ENCODE data around the gene SHISA9.

SHISA9 gene

DNA sequence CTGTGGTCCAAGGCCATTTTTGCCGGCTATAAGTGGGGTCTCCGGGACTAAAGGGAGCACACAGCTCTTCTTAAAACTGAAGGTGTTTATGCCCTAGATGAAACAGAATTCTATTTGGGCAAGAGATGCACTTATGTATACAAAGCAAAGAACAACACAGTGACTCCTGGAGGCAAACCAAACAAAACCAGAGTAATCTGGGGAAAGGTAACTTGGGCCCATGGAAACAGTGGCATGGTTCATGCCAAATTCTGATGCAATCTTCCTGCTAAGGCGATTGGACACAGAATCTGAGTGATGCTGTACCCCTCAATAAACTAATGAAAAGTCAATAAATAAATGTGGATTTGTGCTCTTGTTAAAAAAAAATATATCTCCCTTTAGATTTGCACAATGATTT lies 20.2 kb upstream of the SHISA9 start:
- Histone ChIP-seq H3K9ac (ENCODE audit: insufficient read length, low read depth) (no peak overlapping the region), H3K4me1 (ENCODE audit: insufficient read depth, insufficient read length) (no peaks in the 10 kb centered on the region), H3K36me3 (ENCODE audit: insufficient read depth, insufficient read length, low read length) (no peaks in the 10 kb centered on the region), H3K4me3 (ENCODE audit: insufficient read length, low read depth) (no peak overlapping the region), H3K9me3 (ENCODE audit: insufficient read depth, low read length) (no peaks in the 10 kb centered on the region), H3K27me3 (ENCODE audit: insufficient read depth, insufficient read length) (no peaks in the 10 kb centered on the region)
- TF ChIP-seq SUZ12 (IDR thresholded peaks at IDR 0.05; ENCODE audit: extremely low read depth, insufficient read depth, insufficient read length) (no peak), ZNF274 (IDR thresholded peaks at IDR 0.05; ENCODE audit: low read depth, low read length) (no peak), YY1 (IDR thresholded peaks at IDR 0.05; ENCODE audit: insufficient read depth, insufficient read length) (no peak)
- DNase-seq (ENCODE audit: low read depth, low spot score): no peak

DNA sequence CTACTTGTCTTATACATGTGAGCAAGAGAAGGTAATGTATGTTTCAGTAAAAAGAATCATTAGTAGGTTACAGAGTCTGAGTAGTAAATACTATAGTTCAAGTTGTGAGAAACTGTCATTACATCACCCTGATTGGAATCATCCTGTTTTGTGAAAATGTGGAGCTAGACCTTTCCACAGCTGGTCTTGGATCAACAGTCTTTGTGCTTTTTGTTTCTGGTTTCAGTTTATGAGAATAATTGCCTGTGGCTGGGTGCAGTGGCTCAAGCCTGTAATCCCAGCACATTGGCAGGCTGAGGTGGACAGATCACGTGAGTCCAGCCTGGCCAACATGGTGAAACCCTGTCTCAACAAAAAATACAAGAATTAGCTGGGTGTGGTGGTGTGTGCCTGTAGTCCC lies 19.7 kb upstream of the SHISA9 start:
- no peaks in the 10 kb centered on the region for H3K27me3 ChIP-seq (ENCODE audit: insufficient read depth, insufficient read length)
- H3K4me1 ChIP-seq (ENCODE audit: insufficient read depth, insufficient read length): no peaks in the 10 kb centered on the region
- H3K9ac ChIP-seq (ENCODE audit: insufficient read length, low read depth): no peak overlapping the region
- TF ChIP-seq ZNF274 (IDR thresholded peaks at IDR 0.05; ENCODE audit: low read depth, low read length) (no peak), YY1 (IDR thresholded peaks at IDR 0.05; ENCODE audit: insufficient read depth, insufficient read length) (no peak), SUZ12 (IDR thresholded peaks at IDR 0.05; ENCODE audit: extremely low read depth, insufficient read depth, insufficient read length) (no peak)
- DNase-seq (ENCODE audit: low read depth, low spot score): no peak
- H3K36me3 ChIP-seq (ENCODE audit: insufficient read depth, insufficient read length, low read length): no peaks in the 10 kb centered on the region
- no peaks in the 10 kb centered on the region for H3K9me3 ChIP-seq (ENCODE audit: insufficient read depth, low read length)
- H3K4me3 ChIP-seq (ENCODE audit: insufficient read length, low read depth): no peak overlapping the region

DNA sequence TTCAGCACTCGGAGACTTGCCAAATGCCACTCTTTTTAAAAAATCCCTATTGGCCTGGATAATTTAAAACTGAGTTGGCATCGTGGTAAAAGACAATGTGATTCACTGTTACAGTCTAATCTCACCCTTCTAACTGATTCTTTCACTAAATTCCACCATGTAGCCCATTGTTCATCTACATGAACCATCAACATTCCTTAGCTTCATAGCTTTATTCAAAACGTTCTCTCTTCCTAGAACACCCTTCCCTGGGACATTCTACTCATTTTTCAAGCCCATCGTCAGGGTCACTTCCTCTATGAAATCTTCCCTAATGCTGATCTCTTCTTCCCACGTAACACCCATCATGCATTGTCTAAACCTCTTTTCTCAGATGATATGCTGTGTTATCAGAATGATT lies 15.7 kb upstream of the SHISA9 start:
- Histone ChIP-seq H3K4me1 (ENCODE audit: insufficient read depth, insufficient read length) (no peaks in the 10 kb centered on the region), H3K36me3 (ENCODE audit: insufficient read depth, insufficient read length, low read length) (no peaks in the 10 kb centered on the region), H3K9me3 (ENCODE audit: insufficient read depth, low read length) (no peaks in the 10 kb centered on the region), H3K9ac (ENCODE audit: insufficient read length, low read depth) (no peak overlapping the region), H3K27me3 (ENCODE audit: insufficient read depth, insufficient read length) (no peaks in the 10 kb centered on the region), H3K4me3 (ENCODE audit: insufficient read length, low read depth) (no peak overlapping the region)
- no peak for DNase-seq (ENCODE audit: low read depth, low spot score)
- no peak for TF ChIP-seq SUZ12 (IDR thresholded peaks at IDR 0.05; ENCODE audit: extremely low read depth, insufficient read depth, insufficient read length)
- no peak for TF ChIP-seq YY1 (IDR thresholded peaks at IDR 0.05; ENCODE audit: insufficient read depth, insufficient read length)
- no peak for TF ChIP-seq ZNF274 (IDR thresholded peaks at IDR 0.05; ENCODE audit: low read depth, low read length)

DNA sequence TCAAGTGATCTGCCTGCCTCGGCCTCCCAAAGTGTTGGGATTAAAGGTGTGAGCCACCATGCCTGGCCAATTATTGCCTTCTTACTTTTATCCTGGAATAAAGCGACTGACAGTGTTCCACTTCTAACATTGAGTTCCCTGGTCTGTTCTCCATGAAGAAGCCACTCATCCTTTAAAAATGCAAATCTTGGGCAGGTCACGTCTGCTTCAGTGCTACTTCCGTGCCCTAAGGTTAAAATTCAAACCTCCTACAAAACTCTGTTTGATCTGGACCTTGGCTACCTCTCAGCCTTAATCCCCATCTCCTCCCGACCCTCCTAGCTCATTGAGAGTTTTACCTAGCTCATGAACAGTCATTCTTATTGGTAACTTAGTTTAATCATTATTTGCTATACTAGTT lies 9.6 kb upstream of the SHISA9 start:
- H3K9me3 ChIP-seq (ENCODE audit: insufficient read depth, low read length): no peaks in the 10 kb centered on the region
- no peaks in the 10 kb centered on the region for H3K4me1 ChIP-seq (ENCODE audit: insufficient read depth, insufficient read length)
- no peak for TF ChIP-seq YY1 (IDR thresholded peaks at IDR 0.05; ENCODE audit: insufficient read depth, insufficient read length)
- no peak for TF ChIP-seq ZNF274 (IDR thresholded peaks at IDR 0.05; ENCODE audit: low read depth, low read length)
- no peak for TF ChIP-seq SUZ12 (IDR thresholded peaks at IDR 0.05; ENCODE audit: extremely low read depth, insufficient read depth, insufficient read length)
- no peak overlapping the region for H3K9ac ChIP-seq (ENCODE audit: insufficient read length, low read depth)
- H3K4me3 ChIP-seq (ENCODE audit: insufficient read length, low read depth): no peak overlapping the region
- no peak for DNase-seq (ENCODE audit: low read depth, low spot score)
- H3K36me3 ChIP-seq (ENCODE audit: insufficient read depth, insufficient read length, low read length): no peaks in the 10 kb centered on the region
- H3K27me3 ChIP-seq (ENCODE audit: insufficient read depth, insufficient read length): no peaks in the 10 kb centered on the region

DNA sequence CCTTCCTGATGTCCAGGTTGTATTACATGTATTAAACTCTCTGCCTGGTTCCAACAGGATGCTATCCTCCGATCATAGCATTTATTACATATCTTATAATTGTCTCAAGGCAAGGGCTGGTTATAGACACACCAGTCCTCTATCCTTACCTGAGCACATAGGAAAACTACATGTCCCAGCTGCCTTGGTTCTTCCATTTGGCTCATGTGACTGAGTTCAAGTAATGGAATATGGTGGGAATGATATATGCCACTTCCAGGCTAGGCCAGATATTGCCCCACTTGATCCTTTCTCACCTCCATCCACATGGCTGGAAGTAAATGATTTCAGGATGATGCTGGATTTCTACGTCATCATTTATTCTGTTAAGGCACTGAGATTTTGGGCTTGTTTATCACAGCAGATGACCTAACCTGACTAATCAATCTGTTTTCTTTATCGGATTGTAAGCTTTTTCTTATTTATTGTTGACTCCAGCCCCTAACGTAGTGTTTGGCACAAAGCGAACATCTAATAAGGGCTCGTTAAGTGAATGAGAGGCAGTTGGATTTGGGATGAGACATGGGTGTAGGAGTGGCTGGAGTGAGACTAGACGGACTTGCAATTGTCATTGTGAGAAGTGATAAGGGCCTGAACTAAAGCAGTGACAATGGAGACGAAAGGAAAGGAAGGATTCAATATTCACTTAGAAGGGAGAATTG lies 8.2 kb upstream of the SHISA9 start:
- Histone ChIP-seq H3K27me3 (ENCODE audit: insufficient read depth, insufficient read length) (no peaks in the 10 kb centered on the region), H3K9me3 (ENCODE audit: insufficient read depth, low read length) (no peaks in the 10 kb centered on the region), H3K9ac (ENCODE audit: insufficient read length, low read depth) (no peak overlapping the region), H3K4me1 (ENCODE audit: insufficient read depth, insufficient read length) (no peaks in the 10 kb centered on the region), H3K36me3 (ENCODE audit: insufficient read depth, insufficient read length, low read length) (no peaks in the 10 kb centered on the region), H3K4me3 (ENCODE audit: insufficient read length, low read depth) (no peak overlapping the region)
- TF ChIP-seq YY1 (IDR thresholded peaks at IDR 0.05; ENCODE audit: insufficient read depth, insufficient read length): no peak
- no peak for TF ChIP-seq ZNF274 (IDR thresholded peaks at IDR 0.05; ENCODE audit: low read depth, low read length)
- no peak for TF ChIP-seq SUZ12 (IDR thresholded peaks at IDR 0.05; ENCODE audit: extremely low read depth, insufficient read depth, insufficient read length)
- no peak for DNase-seq (ENCODE audit: low read depth, low spot score)

DNA sequence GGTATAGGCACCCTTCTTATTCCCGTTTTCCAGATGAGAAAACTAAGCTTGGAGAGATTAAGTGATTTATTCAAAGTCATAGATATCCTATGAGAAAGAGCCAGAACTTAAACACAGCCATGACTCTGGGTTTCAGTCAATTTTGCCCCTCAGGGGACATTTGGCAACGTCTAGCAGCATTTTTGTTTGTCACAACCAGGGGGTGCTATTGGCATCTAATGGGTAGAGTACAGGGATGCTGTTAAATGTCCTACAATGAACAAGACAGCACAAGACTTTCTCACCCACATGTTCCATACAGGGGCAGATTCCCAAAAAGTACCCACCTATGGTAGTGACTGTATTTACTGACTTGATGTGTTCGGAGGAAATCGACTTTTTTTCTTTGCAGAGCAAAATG lies 4.8 kb upstream of the SHISA9 start:
- Histone ChIP-seq H3K4me1 (ENCODE audit: insufficient read depth, insufficient read length) (no peaks in the 10 kb centered on the region), H3K27me3 (ENCODE audit: insufficient read depth, insufficient read length) (peaks cover 23% of the 10 kb centered on the region)
- DNase-seq (ENCODE audit: low read depth, low spot score): no peak

DNA sequence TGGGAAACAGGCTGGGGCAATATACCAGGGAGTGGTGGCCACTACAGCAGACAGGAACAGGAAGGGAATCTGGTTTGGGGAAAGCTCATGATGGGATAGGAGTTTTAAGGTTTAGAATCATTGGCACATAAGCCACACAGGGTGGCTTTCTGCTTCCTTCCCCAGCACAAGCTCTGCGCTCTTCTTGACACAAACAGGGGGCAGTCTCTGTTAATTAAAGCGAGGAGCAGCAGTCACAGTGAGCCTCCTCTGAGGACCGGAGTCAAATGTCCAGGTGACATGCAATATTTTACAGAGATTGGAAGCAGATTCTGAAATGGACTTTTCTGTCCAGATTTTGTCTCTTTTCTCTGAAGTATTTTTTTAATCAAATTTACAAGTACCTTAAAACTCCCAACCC lies 2.8 kb upstream of the SHISA9 start:
- H3K4me1 ChIP-seq (ENCODE audit: insufficient read depth, insufficient read length): no peaks in the 10 kb centered on the region
- H3K27me3 ChIP-seq (ENCODE audit: insufficient read depth, insufficient read length): peaks cover 33% of the 10 kb centered on the region
- DNase-seq (ENCODE audit: low read depth, low spot score): no peak
- H3K9ac ChIP-seq (ENCODE audit: insufficient read length, low read depth): no peak overlapping the region
- no peaks in the 10 kb centered on the region for H3K9me3 ChIP-seq (ENCODE audit: insufficient read depth, low read length)
- no peak overlapping the region for H3K4me3 ChIP-seq (ENCODE audit: insufficient read length, low read depth)
- TF ChIP-seq ZNF274 (IDR thresholded peaks at IDR 0.05; ENCODE audit: low read depth, low read length) (no peak), SUZ12 (IDR thresholded peaks at IDR 0.05; ENCODE audit: extremely low read depth, insufficient read depth, insufficient read length) (no peak), YY1 (IDR thresholded peaks at IDR 0.05; ENCODE audit: insufficient read depth, insufficient read length) (no peak)
- H3K36me3 ChIP-seq (ENCODE audit: insufficient read depth, insufficient read length, low read length): no peaks in the 10 kb centered on the region

More for the DNA sequence above, 4.8 kb upstream of the SHISA9 start:
- Histone ChIP-seq H3K36me3 (ENCODE audit: insufficient read depth, insufficient read length, low read length) (no peaks in the 10 kb centered on the region), H3K9ac (ENCODE audit: insufficient read length, low read depth) (no peak overlapping the region), H3K9me3 (ENCODE audit: insufficient read depth, low read length) (no peaks in the 10 kb centered on the region), H3K4me3 (ENCODE audit: insufficient read length, low read depth) (no peak overlapping the region)
- TF ChIP-seq SUZ12 (IDR thresholded peaks at IDR 0.05; ENCODE audit: extremely low read depth, insufficient read depth, insufficient read length): no peak
- TF ChIP-seq YY1 (IDR thresholded peaks at IDR 0.05; ENCODE audit: insufficient read depth, insufficient read length): no peak
- no peak for TF ChIP-seq ZNF274 (IDR thresholded peaks at IDR 0.05; ENCODE audit: low read depth, low read length)
